ENCODE measurements around the gene REC8.
"Not testable (repeated sequence)": the region's sequence is repeated elsewhere in the genome, so short reads cannot be mapped to it uniquely, and the experiment has no call there.

REC8 gene

GRCh38 chr14:24195186-24196070 is 23.5 kb downstream of the REC8 start, which contains the start of gene TM9SF1:
Gene TM9SF1, minus strand, starts transcription at chr14:24195441. Its CDS starts 422 bp downstream, at chr14:24195019.
- TF ChIP-seq, protein P1, sequence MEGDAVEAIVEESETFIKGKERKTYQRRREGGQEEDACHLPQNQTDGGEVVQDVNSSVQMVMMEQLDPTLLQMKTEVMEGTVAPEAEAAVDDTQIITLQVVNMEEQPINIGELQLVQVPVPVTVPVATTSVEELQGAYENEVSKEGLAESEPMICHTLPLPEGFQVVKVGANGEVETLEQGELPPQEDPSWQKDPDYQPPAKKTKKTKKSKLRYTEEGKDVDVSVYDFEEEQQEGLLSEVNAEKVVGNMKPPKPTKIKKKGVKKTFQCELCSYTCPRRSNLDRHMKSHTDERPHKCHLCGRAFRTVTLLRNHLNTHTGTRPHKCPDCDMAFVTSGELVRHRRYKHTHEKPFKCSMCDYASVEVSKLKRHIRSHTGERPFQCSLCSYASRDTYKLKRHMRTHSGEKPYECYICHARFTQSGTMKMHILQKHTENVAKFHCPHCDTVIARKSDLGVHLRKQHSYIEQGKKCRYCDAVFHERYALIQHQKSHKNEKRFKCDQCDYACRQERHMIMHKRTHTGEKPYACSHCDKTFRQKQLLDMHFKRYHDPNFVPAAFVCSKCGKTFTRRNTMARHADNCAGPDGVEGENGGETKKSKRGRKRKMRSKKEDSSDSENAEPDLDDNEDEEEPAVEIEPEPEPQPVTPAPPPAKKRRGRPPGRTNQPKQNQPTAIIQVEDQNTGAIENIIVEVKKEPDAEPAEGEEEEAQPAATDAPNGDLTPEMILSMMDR (conservative IDR thresholded peaks at IDR 0.05) = no peak
- H3K27ac ChIP-seq = peak within 1 kb of the TSS; percentile 96

DNA sequence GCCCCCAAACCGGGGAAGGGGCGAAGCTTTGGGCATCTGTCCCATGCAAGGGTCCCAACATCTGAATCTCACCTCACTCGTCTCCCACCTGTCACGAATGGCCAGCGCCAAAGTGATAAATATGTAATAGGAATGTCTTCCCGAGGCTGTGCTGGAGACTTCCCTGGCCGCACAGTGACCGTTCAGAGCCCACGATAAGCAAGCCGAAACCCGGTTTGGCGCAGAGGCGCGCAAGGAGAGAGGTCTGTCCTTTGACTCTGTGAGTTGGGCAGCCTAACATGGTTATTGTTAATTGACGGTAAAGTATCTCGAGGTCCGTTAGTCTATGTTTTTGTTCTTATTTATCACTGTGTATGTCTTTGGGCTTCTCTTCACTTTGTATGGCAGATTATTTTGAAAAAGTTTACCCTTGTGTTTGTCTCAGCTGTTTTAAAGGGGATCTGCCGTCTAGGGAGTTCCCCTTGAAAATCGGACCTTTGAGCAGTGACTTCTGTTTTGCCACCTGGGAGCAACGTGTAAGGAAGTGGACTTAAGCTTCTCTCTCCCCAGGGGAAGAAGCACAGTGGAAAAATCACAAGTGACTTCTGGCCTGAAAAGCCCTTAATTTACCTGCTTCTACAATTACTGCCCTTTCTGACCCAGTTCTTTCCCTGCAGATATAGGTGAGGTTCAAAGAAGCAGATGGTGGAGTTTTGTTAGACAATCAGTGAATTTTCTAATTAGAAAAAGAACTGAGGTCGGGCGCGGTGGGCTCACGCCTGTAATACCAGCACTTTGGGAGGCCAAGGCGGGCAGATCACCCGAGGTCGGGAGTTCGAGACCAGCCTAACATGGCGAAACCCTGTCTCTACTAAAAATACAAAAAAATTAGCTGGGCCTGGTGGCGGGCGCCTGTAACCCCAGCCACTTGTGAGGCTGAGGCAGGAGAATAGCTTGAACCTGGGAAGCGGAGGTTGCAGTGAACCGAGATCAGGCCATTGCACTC is 24.5 kb downstream of the REC8 start:
- H3K27ac ChIP-seq = peak overlapping the region; percentile 96
- TF ChIP-seq, protein P1 (conservative IDR thresholded peaks at IDR 0.05) = no peak

DNA sequence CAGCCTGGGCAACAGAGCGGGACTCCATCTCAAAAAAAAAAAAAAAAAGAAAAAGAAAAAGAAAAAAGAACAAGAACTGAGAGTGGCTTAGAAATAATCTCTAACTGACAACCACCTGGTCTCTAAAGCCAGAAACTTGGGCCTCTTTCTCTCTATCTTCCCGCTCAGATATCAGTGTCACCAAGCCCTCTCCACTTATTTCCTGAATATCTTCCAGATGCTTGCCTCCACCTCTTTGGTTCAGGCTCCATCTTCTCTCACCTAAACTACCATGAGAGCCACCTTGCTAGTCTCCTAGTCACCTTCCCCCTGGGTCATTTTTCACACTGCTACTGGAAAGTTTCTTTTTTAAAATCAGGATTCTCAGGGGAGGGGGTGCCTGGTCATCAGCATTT is 25.2 kb downstream of the REC8 start:
- peak overlapping the region; percentile 96; the same call in 1 of the 2 replicates for H3K27ac ChIP-seq
- TF ChIP-seq, protein P1 (conservative IDR thresholded peaks at IDR 0.05) = no peak

DNA sequence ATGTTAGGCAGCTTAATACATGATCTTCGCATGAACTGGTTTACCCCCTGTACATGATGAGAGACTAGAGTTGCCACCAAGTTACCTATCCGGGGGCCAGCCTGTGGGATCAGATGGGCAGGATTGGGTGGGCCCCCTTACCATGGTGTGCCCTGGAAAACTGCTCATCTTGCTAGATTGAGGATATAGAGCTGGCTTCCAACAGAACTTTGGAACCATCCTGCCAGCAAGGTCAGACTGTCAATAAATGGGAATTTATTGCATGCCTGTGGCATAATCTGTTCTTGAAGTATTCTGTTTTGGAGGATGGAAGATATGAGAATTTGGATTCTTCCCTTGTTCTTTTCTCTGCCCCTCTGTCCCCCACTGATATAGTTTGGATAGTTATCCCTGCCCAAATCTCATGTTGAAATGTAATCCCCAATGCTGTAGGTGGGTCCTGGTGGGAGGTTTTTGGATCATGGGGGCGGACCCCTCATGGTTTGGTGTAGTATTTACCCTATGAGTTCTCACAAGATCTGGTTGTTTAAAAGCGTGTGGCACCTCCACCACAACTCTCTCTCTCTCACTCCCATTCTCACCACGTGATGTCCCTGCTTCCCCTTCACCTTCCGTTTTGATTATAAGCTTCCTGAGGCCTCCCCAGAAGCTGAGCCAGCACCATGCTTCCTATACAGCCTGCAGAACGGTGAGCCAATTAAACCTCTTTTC is 27.1 kb downstream of the REC8 start:
- no peak overlapping the region for H3K27ac ChIP-seq
- TF ChIP-seq, protein P1 (conservative IDR thresholded peaks at IDR 0.05) = no peak

- not testable (repeated sequence) for H3K27ac ChIP-seq
Measured at GRCh38 chr14:24202538-24202937, 30.7 kb downstream of the REC8 start.

- not testable (repeated sequence) for H3K27ac ChIP-seq
Measured at GRCh38 chr14:24203249-24203886, 31.5 kb downstream of the REC8 start.

- TF ChIP-seq, protein P1 (conservative IDR thresholded peaks at IDR 0.05) = no peak
- H3K27ac ChIP-seq = no peak overlapping the region
Measured at GRCh38 chr14:24204163-24205146, 32.6 kb downstream of the REC8 start.

All from VCaP (cell line).